SKM-1 (cell line): ENCODE measurements around the gene LAMB3.

Source experiments
- DNase-seq: peaks from one replicate; lab custom pipeline; 2025; ENCODE audit not compliant: unreplicated experiment; lab: John Stamatoyannopoulos, UW

The LAMB3 gene

DNA sequence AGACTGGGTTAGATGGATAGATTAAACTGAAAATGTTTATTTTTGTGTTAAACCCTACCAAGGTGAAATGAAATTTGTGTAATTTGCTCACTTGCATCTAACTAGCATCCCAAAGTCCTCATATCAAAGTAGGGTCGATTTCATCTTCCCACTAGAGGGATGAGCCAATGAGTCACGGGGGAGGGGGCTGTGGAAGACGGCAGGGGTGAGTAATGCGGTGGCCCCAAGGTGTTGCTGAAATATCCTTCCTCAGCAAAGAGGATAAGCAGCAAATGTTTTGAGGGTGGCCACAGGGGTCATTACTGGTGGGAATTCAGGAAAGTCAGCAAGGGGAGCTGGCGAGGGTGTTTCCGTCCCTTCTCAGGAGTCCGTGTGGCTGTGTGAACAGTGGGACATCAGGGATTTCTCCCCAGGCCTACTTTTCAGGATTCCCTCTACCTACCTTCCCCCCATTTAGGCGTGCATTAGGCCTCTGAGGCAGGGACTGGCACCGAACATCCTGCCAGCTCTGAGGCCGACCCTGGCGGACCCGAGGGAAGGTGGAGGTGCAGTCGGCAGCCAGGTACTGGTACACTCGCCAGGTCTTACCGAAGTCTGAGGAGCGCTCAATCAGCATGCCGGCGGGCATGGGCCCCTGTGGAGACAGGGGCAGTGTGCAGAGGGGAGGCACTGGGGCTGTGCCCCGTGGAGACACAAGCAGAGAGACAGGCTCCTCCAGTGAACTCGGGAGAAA is 18.1 kb downstream of the LAMB3 start:
- no peak for DNase-seq

DNA sequence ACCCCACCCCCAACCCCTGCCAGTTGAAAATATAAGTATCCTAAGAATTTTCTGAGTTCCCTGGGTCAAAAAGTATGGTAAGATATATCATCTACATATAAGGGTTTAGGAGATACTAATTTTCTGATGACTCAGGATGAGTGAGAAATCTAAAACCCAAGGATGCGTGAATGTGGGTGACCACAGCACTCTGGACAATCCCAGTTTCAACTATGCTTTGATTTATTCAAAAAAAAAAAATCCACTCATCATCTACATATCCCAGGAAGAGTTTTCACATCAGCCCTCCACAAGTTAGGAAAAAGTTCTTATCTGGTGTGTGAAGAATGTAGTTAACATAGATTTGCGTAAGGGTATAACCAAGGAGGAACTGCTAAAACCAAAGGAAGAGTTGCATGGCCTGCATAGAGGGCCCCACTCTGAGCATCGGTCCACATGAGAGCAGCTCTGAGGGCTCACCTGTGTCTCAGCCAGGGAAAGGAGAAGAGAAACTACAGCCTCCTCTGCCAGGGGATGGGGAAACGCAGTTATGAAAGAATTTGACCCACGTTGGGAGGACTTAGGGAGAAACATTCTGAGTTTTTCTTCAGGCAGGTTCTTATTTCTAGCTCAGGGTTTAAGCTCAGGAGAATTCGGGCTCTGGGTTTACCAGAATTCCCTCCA is 18.8 kb downstream of the LAMB3 start:
- DNase-seq, result peak; percentile 29

DNA sequence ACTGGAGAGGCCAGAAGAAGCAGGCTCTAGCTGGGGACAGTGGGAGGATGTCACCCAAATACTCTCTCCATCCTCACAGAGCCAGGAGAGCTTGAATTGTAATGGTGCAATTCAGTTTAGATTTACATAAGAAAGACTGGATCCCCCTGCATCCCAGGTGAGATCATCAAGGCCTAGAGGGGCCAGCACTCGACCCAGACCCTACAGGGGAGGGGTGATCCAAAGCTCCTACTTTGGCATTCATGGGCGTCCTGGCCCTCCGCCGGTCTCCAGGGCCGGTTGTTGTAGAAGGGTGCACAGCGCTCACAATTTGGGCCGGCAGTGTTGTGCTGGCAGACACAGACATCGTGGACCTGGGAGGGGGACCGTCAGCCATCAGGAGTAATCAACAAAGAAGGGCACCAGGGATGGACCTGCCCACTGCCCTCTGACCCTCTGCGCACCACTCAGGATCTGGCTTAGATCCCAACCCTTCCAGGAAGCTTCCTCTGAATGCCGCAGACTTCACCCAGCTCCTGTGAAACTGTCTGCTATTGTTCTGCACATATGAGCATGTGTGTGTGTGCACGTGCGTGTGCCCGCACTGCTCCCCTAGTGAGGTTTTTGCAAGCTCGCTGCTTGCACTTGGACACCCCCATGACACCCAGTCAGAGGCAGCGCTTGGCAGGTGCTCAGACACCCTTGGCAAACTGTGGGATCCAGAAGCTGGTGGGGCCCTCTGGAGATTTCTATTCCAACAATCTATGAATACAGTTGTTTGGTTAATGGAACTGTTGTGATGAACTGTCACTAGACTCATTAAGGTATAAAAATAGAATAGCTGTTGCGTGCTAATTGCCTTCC is 21.6 kb downstream of the LAMB3 start:
- DNase-seq, result no peak

DNA sequence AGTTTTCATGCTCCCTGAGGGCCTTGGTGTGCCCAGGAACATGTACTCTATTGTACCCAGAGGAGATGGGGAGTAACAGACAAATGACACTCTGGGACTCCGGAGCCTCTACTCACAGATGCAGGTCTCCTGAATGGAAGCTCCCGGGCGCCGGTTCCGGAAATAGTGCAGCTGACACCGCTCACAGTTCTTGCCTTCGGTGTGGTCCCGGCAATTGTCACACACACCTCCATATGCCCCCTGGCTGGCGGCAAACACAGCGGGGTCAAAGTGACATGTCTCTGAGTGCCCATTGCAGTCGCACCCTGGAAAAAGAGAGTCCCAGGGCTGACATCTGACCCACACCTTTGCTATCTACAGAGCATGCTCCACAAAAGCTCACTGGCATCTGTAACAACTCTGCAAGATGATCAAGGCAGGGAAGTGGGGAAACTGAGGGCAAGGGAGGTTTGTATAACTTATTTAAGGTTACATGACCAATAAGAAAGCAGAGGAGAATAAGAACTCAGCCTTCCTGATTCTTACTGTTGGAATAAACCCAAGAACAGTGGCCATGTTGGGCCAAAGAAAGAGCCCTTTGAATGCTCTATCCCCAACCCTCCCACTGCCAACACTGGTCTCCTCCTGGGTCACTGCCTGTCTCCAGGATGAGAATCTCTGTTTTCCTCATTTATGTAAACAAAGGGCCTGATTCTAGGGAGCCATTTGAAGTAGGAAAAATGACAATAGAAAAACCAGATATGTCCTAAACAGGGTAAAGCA is 22.4 kb downstream of the LAMB3 start:
- no peak for DNase-seq

DNA sequence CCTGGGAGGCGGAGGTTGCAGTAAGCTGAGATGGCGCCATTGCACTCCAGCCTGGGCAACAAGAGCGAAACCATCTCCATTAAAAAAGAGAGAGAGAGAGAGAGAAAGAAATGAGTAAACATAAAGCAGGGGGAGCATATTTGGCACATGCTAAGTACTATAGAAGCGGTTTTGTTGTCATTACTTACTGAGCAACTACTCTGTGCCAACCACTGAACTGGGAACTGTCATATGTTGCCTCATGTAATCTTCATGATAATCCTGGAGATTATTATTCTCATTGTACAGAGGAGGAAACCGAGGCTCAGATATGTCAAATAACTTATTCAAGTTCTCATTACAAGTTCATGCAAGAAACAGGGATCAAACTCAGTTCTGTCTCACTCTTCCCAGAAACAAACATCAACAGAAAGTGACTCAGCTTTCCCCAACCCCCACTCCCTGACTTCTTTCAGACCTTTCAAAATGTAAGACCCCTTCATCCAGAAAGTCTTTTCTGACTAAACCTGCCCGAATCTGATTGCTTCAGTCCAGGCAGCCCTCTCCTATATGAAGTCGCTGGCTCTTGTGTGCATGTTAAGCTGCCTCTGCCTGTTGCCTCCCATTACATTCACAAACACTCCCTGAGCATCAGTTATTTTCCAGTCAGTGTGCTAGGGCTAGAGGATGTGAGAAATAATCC is 23.5 kb downstream of the LAMB3 start:
- DNase-seq, result no peak

DNA sequence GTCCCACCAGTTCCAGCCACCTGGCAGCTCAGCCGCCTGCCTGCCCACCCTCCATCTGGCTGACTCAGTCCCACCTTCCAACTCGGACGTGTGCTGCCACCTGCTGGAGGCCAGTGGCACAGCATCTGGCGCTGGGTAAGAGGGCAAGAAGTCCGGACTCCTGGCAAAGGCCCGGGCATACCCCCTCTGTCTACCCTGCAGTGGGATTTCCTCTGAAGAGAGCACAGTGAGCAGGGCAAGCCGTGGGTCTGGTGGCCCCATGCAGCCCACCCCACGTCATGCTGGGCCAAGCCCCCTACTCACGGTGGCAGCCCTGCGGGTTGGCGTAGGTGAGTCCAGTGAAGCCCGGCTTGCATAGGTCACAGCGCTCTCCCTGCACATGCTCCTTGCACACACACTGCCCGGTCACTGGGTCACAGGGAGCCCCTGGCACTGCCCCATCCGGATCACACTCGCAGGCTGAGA is 24.5 kb downstream of the LAMB3 start:
- DNase-seq, result peak; percentile 30

DNA sequence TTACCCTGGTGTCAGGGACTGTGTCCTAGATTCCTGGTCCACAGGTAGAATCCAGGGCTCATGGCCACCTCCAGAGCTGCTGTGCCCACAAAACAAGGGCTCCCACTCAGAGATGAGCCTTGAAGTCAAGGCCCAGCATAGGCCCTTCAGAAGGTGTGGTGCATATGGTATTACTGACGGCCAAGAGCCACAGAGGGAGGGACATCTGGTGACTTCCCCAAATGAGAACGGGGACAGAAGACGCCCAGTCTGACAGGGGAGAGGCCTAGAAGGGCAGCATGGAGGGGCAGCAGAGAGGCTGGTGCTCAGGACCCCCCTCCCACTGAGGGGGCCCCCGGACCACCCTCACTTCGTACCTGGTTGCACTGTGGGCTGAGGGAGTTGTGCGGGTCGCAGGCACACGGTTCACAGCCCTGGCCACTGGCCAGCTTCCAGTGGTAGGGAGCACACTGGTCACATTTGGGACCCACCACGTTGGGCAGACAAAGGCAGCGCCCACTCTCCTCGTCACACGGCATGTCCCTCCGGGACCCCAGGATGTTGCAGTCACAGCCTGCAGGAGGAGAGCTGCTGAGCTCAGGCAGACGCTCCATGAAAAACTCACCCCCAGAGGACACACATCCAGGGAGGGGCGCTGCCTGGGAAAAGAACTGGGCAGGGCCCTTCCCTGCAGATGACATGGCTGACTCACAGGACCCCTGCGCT is 25.0 kb downstream of the LAMB3 start:
- DNase-seq, result peak; percentile 18

DNA sequence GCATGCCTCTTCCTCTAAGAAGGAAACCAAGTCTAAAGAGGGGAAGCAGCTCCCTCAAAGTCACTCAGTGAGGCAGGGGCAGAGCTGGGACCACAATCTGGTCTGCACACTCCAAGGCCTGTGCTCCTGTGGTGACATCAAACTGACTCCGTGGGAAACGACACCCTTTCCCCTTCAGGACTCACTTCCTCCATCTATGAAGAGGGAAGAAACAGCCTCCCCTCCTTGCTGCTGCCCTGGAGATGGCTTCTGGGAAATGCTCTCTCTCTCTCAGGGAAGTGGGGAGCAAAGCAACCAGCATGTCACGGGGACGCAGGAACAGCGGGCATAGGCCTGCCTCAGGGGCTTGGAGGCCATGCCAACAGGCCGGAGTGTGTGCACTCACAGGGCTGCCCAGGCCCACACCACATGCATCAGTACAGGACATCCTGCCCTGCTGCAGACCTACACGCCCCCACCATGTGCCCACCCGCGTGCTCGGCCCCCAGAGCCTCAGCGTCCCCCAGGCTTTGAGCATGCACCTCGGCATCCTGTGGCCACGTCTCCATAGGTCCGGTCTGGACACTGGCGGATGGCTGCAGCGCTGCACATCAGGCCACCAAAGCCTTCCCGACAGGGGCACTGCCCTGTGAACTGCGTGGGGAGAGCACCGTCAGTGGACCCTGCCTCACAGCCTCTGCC is 25.7 kb downstream of the LAMB3 start:
- DNase-seq, result no peak

DNA sequence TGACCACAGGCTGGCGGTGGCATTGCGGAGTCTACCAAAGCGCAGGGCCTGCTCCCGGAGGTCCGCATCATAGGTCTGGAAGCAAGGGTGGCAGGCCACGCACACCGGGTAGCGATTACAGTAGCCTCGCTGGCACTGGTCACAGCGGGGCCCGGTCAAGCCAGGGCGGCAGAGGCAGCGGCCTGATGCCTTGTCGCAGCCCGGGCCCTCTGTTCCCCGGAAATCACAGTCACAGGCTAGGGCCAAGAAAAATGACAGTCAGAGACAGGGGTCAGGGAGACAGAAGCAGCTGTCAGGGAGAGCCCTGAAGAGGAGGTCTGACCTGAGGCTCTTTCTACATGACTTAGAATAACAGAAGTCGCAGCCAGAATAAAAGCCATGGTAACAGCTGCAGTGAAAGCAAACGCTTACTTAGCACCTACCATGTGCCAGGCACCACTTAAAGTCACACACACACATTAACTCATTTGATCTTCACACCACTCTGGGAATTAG is 26.4 kb downstream of the LAMB3 start:
- no peak for DNase-seq

DNA sequence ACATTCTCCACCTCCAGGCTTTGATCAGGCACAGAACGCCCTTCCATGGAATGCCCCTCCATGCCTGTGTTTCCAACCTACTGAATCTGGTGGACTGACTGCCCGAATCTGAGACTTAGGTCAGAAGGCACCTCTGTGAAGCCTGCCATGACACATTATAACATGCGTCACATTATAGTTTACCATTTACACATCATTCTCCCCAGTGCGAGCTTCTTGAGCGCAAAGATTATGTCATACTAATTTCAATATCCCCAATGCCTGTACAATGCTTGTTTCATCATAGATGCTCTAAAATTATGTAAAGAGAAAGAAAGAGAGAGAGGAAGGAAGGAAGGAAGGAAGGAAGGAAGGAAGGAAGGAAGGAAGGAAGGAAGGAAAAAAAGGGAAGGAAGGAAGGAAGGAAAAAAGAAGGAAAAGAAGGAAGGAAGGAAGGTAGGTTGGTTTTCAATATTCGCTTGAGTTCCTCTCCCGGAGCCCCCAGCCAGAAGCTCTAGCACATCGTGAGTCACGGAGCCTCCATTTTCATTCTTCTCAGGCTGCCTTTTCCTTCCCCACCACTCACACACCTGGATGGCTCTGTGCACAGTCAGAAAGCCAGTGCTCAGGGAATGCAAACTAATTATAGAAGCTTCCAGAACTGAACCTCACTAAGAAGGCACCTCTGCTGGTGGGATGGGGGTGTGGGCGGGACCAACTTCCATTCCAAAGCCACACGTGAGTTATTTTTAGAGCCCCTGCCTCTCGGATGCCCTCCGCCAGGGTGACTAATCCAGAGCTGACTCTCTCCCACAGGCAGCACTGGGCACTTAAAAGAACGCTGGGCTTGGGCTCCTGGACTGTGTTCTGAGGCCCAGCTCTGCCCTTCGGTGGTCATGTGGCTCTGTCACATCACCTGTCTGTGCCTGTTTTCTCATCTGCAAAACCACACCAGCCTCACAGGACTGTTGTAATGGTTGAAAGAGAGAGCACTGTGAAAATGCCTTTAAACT is 27.4 kb downstream of the LAMB3 start:
- DNase-seq, result no peak

DNA sequence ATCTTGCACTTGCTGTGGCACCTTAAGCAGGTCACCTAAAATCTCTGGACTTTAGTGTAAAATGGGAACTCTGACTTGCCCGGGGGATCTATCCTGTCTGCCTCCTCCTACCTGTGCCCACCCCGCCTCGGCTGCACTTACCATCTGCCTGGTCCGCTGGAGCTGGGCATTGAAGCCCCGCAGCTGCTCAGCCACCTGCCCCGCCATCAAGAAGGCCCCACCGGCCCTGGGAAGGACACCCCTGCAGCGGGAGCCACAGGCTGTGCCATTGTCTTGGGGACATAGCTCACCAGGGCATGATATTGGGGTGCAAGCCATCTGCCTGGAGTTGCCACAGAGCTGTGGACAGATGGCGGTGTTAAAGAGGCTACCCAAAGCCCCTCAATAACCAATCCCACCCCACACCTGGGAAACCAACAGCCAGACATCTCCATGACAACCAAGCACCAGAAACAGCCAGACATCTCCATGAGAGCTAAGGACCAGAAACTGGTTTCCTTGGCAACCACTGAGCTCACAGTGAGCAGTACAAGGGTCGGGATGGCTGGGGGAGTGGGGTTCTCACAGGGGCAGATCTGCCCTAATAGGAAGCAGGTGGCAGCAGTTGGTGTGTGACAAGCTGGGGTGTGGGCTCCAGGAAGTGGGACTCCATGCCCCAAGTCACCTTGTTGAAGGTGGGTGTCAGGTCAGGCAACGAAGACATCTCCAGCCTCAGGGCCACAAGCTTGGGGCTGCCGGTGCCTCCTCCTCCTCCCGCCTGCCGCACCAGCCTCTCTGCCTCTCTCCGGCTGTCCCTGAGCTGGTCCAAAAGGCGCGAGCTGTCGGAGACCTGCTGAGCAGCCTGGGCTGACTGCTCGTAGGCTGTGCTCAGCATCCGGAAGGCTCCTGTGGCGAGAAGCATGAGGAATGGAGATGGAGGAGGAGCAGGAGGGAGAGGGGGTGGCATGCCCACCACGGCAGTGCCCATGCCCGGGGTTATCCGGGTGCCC is 29.1 kb downstream of the LAMB3 start:
- no peak for DNase-seq

DNA sequence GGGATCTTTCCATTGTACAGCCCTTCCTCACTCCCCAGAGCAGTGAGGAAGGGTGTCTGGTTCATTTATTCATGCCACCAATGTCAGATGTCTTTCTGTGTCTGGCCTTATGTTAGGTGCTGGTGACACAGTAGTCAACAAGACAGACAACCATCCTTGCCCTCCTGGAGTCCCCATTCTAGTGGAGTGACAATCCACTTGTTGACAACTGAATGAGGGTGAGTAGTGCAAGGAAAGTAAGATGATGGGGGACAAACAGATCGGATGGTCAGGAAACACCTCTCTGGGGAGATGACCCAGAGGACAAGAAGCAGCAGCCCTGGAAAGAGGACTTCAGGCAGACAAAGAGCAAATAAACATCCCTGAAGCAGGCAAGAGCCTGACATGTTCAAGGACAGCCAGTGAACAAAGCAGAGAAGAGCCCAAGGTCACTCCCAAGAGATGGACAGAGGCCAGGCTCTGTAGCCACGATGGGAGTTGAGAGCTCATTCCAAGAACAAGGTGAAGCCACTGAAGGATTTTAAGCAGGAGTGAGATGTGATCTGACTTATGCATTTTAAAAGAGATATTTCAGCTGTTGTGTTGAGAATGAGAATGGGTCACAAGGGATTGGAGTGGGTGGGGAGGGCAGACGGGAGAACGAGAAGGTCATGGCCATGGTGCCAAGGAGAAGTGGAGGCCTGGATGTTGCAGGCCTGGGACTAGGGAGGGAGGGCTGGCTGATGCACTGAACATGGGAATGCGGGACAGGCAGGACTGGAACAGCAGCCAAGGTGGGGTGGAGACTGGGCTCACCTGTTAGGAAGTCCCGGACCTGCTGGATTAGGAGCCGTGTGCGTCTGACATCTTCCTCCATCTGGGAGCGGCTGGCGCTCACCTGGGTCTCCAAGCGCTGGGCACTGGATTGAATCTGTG is 30.2 kb downstream of the LAMB3 start:
- DNase-seq, result no peak

DNA sequence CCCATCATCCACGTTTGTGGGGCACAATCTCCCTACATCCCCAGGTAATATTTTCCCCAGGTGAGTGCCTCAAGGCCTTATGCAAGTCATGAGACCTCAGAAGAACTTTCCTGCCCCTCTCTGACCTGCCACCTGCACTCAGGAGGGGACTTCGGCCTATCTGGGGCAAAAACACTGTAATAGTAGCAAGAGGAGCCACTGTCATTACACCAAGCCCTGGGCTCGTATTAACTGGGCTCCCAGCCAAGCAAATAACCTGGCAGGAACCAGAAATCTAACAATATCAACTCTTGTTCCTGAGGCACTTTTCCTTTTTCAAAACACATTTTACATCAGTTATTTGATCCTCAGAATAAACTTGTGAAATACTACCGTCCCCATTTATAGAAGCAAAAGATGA is 30.9 kb downstream of the LAMB3 start:
- DNase-seq, result no peak

DNA sequence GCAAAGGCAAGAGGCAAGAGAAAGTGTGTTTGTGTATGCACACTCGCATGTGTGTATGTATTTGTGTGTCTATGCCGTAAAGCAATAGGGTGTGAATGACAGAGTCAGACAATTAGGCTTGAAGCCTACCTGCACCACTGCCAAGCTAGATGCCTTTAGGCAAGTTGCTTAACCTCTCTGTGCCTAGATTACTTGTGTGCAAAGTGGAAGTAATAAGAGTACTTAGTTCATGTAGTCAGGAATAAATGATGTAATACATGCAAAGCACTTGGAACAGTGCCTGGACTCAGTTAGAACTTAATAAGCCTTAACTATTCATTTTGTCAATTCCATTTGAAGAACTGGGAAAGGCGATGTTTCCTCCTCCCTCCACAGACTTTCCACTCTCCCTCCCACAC is 31.7 kb downstream of the LAMB3 start:
- DNase-seq, result no peak

DNA sequence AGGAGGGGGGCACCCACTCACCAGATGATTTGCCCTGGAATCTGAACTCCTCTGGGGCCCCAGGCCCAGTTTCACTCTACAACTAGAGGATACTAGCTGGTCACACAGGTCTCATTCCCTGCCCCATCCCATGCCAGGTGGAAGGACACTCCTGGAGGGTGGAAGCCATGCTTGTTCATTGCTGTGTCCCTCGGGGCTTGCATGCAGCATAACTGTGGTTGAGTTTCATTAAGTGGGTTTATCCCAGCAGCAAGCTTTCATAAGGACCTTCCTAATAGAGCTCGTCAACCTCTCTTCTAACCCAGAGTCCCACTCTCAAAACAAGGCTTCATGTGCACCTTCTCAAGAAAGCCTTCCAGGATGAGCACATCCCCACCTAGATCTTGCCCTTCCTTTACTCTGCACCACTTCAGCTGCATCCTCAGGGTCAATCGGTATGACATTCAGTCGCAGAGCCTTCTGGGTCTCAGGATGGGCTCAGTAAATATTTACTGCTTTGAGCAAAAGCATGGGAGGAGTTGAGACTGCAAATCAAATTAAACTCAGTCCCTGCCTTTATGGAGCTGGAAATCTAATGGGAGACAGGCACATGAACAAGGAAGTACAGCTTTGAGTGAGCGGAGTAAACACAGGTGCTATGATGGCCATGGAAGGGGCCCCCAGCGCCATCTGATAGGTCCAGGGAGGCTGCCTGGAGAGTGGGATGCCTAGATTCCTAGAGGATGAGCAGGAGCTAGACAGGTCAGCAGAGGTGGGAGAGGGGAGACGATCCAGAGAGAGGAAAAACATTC is 32.3 kb downstream of the LAMB3 start:
- DNase-seq, result no peak
